Stimulated activated CD4-positive, alpha-beta T cell treated with anti-CD3 and anti-CD28 coated beads, TNF-alpha, amount 100 ng/mL, for 1 hour (primary cell): Measurements from ENCODE around the gene TBC1D10A.

Experiments
- DNase-seq, 3 donors: peaks; one replicate each; pipeline ENCODE4 v3.0.0-alpha.2; 2020; ENCODE audit warnings: low read depth in 3 of 3, low spot score in 1 of 3

TBC1D10A gene, protein sequence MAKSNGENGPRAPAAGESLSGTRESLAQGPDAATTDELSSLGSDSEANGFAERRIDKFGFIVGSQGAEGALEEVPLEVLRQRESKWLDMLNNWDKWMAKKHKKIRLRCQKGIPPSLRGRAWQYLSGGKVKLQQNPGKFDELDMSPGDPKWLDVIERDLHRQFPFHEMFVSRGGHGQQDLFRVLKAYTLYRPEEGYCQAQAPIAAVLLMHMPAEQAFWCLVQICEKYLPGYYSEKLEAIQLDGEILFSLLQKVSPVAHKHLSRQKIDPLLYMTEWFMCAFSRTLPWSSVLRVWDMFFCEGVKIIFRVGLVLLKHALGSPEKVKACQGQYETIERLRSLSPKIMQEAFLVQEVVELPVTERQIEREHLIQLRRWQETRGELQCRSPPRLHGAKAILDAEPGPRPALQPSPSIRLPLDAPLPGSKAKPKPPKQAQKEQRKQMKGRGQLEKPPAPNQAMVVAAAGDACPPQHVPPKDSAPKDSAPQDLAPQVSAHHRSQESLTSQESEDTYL

DNA sequence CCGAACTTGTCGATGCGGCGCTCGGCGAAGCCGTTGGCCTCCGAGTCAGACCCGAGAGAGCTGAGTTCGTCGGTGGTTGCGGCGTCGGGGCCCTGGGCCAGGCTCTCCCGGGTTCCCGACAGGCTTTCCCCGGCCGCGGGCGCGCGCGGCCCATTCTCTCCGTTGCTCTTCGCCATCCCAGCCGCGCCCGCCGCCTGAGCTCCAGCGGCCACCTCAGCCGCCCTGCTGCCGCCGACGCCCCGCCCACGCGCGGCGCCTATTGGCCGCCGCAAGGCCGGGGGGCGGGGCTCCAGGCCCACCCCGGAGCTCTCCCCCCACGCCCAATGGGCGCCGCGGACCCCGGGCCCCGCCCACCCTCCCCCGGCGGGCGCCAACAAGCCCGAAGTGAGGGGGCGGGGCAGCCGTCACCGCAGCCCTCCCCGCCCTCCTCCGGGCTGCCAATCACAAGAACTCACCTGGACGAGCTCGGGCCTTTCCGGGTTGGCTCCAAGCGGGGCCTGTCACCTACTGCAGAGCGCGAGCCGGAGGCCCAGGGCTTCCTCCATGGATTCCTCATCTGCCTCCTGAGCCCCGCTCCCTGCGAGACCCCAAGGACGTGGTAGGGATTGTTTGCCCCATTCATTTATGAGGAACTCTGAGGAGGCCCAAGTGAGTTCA, at the start of gene TBC1D10A:
Gene TBC1D10A, minus strand, starts transcription at position 236 of the 657 bp plus-strand sequence. Its CDS starts 60 bp downstream, at position 176.
- peak; percentile 89 to 92 (median 91) for DNase-seq

DNA sequence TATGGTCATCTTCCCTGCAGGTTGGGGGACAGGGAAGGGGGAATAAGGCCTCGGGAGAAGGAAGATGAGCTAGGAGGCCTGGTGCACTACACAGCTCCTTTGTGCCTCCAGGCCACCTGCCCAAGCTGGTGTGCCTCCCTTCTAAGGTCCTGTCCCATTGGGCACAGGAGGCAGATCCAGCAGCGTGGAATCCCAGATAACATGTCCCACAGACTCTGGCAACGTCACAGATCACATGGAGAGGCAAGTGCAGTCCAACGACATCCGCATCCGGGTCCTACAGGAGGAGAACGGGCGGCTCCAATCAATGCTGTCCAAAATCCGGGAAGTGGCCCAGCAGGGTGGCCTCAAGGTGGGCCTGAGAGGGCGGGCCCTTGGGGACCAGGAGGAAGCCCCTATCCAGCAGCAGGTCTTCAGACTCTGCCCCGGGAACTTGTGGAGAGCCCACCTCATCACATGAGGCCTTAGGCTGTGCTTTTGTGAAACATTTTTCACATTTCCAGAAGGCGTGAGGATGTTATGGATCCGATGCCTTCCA, 48.6 kb upstream of the TBC1D10A start:
- DNase-seq: no peak

DNA sequence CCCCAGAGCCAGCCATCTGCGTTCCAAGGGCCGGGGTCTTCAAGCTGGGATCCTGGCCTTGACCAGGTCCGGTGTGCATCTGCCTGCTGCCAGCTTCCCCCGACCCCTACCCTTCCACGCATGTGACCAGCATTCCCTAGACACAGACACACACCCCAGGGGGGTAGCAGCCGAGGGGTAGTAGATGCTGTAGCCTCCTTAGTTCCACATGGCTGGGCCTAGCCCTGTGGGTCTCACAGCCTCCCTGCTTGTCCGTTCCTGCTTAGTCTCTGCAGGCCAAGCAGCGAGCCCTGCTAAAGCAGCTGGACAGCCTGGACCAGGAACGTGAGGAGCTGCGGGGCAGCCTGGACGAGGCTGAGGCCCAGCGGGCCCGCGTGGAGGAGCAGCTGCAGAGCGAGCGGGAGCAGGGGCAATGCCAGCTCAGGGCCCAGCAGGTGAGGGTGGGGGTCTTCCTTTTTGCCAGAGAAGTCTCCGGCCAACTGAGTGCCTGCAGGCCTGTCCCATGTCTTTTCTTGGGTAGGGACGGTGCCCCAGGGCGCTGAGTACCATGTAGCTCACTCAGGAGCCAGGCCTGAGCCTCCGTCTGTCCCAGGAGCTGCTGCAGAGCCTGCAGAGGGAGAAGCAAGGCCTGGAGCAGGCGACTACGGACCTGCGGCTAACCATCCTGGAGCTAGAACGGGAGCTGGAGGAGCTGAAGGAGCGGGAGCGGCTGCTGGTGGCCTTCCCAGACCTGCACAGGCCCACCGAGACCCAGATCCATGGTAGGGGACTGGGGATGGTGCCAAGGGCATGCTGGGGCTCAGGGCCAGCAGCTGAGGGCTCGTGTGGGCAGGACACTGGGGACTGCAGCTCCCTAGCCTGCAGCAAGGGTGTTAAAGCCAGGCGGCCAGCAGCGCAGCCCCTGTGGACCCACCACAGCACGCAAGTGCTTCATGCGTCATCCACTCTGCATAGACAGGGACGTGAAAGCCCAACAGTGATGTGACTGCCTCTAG, 46.9 kb upstream of the TBC1D10A start:
- no peak for DNase-seq

DNA sequence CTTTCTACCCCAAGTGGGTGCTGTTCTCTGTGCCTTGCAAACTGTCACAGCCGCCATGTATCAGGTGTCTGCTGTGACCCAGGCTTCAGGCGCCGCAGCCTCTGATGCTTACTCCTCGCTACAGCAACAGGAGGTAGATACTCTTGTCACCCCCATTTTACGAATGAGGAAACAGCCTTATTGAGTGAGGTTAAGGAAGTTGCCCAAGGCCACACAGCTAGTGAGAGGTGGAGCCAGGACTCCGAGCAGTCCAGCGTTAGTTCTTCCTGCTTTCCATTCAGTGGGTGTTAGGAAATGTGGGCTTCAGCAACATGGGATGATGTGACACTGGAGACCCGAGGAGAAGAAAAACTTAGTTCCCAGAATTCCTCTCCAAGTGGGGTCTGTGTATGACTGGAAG, 46.2 kb upstream of the TBC1D10A start:
- DNase-seq: no peak

- no peak for DNase-seq
Observed at GRCh38 chr22:30371981-30372380, 45.2 kb upstream of the TBC1D10A start.

DNA sequence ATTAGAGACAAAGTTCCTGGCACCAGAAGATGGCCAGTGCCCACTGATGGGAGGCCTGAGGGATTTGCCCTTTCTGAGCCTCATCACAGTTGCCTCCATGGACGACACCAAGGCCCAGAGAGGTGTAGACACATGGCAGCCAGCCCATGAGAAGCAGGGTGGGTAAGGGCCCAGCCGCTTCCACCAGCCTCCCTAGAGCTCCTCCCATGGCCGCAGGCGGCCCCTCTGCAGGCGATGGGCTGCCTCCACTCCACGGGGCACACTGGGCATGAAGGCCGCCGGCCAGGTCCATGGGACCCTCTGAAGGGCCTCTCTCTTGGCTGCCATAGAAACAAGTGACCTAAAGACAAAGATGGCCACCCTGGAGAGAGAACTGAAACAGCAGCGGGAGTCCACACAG, 44.6 kb upstream of the TBC1D10A start:
- no peak for DNase-seq

DNA sequence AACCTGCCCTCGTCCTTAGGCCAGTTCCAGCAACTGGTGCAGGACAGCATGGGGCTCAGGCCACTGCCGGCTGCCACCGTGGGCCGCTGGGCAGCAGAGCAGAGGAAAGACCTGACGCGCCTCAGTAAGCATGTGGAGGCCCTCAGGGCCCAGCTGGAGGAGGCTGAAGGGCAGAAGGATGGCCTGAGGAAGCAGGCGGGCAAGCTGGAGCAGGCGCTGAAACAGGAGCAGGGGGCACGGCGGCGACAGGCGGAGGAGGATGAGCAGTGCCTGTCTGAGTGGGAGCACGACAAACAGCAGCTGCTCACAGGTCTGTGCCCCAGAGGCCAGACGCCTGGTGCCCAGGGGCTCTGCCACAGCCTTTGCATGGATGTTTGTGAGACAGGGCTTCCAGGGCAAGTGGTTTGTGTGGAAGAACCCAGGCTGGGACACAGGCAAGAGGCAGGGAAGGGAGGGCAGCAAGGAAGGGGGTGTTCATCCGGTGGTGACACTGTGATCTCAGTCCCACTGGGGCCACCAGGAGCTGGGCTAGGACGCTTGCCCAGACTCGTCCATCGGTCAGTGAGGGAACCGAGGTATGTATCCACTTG, 44.0 kb upstream of the TBC1D10A start:
- DNase-seq: no peak

GRCh38 chr22:30368420-30368819, 41.7 kb upstream of the TBC1D10A start:
- no peak for DNase-seq

DNA sequence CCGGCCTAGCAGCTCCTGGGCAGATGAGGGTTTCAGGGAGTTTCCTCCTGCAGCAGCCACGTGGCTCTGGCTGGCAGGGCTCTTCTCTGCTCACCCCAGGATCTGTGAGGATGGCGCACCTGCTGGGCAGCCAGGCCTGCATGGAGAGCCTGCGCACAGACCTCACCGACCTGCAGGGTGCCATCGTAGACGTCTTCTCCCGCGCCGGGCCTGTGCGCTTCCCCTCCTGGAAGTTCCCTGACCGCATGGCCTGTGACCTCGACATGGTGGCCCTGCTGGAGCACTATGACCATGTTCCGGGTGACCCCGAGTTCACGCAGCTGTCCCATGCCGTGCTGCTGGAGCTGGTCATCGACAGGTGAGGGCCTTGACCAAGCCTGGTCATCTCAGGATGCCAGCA, 39.1 kb upstream of the TBC1D10A start:
- DNase-seq: no peak

GRCh38 chr22:30362651-30363281, 36.0 kb upstream of the TBC1D10A start:
- DNase-seq: no peak

DNA sequence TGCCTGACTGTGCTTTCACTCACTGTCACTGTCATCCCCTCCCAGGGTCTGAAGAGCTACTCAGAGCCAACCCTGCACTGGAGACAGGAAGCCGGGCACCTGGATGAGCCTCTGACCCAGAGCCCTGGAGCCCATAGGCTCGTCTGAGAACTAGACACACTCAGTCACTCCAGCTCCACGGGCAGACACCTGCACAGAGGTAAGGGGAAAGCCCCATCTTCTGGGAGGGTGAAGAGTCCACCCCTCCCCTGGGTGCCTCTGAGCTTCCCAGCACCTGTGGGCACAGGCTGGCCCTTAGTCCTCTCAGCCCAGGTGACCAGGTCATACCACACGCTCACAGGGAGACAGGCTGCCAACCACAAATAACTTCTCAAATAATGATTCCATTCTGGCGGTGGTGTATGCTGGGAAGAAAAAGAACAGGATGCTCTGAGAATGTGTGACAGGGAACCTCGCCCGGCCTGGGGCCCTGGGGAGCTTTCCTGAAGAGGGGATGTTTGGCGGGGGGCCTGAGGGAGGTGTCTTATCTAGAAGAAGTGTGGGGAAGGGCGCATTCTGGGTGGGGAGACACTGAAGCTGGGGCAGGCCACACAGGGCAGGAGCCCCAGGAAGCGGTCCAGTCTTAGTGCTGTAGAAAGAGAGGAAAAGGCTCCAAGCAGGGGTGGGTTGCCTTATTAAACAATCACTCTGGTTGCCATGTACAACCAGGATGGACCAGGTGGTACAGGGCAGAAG, 35.3 kb upstream of the TBC1D10A start:
- DNase-seq: no peak

DNA sequence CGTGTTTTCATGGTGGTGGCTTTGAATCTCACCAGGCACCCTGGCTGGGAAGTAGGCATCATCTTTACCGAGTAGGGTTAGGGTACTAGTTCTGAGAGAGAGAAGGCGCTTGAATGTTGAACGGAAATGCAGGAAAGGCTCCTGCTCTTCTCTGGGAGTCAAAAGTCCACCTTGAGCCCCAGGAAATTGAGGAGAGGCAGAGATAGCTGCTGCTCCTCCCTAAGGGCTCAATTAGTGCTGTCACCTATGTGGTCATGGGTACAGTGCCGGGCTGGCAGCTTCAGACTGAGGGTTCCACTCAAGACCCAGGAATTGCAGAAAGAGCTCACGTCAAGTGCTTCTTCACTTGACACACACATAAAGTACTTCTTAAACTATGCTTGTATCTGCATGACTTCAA, 31.8 kb upstream of the TBC1D10A start:
- DNase-seq: no peak

GRCh38 chr22:30357650-30358215, 31.0 kb upstream of the TBC1D10A start:
- DNase-seq: no peak

DNA sequence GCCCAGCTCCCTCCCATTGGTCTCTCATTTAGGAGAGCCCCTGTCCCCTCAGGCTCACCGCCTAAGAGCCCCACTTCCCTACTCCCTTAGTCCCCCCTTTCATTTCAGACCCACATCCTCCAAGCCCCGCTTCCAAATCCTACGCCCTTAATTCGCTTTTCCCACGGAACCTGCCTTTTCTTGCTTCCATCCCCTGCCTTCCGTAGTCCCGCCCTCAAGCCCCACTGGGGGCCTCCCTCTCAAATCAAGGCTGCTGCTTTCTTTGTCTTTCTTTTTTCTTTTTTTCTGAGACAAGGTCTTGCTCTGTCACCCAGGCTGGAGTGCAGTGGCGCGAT, 30.5 kb upstream of the TBC1D10A start:
- no peak for DNase-seq

GRCh38 chr22:30356449-30357235, 29.9 kb upstream of the TBC1D10A start, which contains the start of the genes CCDC157 and SF3A1:
Gene CCDC157, plus strand, starts transcription at chr22:30357007. Its CDS starts 8,994 bp downstream, at chr22:30366001.
Gene SF3A1, minus strand, starts transcription at chr22:30356894. Its CDS starts 102 bp downstream, at chr22:30356792.
- DNase-seq: peak; percentile 61 to 76 (median 64)

DNA sequence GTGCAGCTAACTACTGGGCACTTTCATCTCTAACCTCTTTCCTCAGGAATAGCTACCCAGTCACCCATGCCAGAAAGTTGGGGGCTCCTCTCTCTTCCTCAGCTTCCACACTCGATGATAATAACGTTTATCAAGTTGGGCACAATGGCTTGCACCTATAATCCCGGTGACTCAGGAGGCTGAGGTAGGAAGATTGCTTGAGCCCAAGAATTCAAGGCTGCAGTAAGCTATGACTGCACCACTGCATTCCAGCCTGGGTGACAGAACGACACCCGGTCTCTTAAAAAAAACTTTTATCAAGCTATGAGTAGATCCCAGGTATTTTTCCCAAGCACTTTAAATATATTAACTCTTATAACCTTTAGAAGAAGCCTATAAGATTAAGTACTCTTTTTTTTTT, 27.9 kb upstream of the TBC1D10A start:
- no peak for DNase-seq

DNA sequence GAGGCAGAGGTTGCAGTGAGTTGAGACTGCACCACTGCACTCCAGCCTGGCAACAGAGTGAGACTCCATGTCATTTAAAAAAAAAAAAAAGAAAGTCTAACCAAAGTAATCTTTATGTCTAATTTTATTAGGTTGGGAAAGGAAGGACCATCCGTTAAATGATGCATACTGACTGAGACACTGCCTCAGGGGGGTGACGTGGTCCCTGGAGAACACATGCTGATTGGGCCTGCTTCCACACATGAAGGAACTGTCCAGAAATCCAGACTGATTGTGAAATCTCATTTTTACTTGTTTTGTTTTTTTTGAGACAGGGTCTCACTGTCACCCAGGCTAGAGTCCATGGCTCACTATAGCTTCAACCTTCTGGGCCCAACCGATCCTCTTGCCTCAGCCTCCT, 24.5 kb upstream of the TBC1D10A start:
- DNase-seq: no peak

DNA sequence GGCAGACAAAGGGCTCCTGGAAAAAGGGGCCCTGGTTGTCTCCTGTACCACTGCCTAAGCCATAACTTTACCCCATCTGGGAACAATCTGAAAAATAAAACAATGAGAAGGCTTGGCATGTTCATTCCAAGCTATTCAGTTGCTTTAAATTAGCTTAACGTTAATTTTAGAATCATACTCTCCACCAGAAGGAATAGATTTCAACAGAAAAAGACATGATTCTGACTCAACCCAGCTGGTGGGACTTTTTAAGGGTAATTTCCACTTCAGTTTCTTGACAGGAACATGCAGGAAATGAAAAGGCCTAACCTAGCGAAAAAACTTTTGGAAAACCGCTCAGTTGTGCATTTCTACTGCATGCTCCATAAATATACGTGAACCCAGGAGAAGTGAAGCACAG, 22.1 kb upstream of the TBC1D10A start:
- no peak for DNase-seq
